Activated naive CD8-positive, alpha-beta T cell treated with anti-CD3 and anti-CD28 coated beads, Interleukin-2, amount 10 ng/mL, durations not matched to agents 7 days and 5 days (primary cell): Measurements from ENCODE around the gene POMT2. TPM values are rescaled to one million over a fixed set of nuclear protein-coding genes. Genes with fewer than 3 reads are reported as not detected.
A peak's percentile ranks its signal among the peaks of the same experiment; 100 is the strongest.
"Not testable (repeated sequence)": the region's sequence is repeated elsewhere in the genome, so short reads cannot be mapped to it uniquely, and the experiment has no call there.

Experiments used
- ATAC-seq: fragments of 150-1000 bp; cut with Tn5 transposase; one replicate; pipeline ENCODE4 v1.10.0; 2021; ENCODE audit warnings: low read depth, moderate library complexity
- POLR2A ChIA-PET: fragments of 350-600 bp; sonication (Branson Sonifier 250); formaldehyde crosslinking; loops from one replicate; lab custom pipeline; 2021; ENCODE audit warnings: antibody characterized with exemption; lab: Charles Lee
- DNase-seq: peaks from one replicate; pipeline ENCODE4 v3.0.0; 2021
- H3K27ac Mint-ChIP-seq: one replicate; pipeline ENCODE4 v1.8.0; 2022; ENCODE audit warnings: mild to moderate bottlenecking, mixed read lengths
- H3K27me3 Mint-ChIP-seq: one replicate; pipeline ENCODE4 v1.8.0; 2022; ENCODE audit warnings: mild to moderate bottlenecking, moderate library complexity, mixed read lengths
- H3K36me3 Mint-ChIP-seq: one replicate; pipeline ENCODE4 v1.8.0; 2021; ENCODE audit warnings: mild to moderate bottlenecking, mixed read lengths
- H3K4me1 Mint-ChIP-seq: one replicate; pipeline ENCODE4 v1.8.0; 2021; ENCODE audit warnings: mixed read lengths
- H3K4me3 Mint-ChIP-seq: one replicate; pipeline ENCODE4 v1.8.0; 2022; ENCODE audit warnings: mild to moderate bottlenecking, moderate library complexity, mixed read lengths
- H3K9me3 Mint-ChIP-seq: one replicate; pipeline ENCODE4 v1.8.0; 2021; ENCODE audit warnings: mixed read lengths
- total RNA-seq, 2 experiments: library from RNA; stranded (reverse); gene quantifications; one replicate each; pipeline ENCODE4 v1.2.3, GENCODE V29; 2021

Gene POMT2
- total RNA-seq, 2 experiments from 2014 or later, result 9.3 to 10.6 TPM

DNA sequence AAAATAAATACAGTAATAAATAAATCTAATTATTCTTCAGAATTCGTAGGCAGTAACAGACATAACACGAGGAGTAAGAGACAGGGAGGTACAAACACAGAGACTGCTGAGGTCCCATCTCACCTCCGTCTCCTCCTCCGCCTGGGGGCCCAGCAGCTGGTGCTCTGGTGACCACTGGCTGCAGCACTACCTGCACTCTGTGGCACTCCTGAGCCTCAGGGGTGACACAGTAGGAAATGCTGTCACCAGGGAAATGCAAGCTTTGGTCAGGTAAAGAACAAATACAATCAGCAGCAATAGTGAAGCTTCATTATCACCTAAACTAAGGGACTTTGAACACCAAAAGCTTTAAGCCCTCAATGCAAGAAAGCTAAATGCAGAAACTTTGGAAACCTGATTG is 19.7 kb upstream of the POMT2 start:
- H3K36me3 Mint-ChIP-seq, result peaks cover 6% of the 10 kb centered on the region

DNA sequence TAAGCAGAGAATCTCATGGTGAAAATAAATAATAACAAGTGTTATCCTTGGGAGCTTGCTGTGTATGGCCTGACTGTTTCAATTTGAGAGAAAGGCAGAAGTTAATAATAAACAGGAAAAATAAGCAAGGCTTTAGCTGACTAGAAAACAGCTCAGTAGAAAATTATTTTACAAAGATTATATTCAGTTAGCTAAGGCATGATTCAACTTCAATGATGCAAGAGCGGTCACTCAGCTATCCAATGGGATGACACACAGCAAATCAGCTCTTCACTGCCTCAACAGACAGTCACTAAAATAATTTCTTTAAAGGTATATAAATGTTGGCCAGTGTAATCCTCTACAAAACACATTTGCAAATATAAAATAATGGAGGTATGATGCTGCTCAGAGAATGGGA is 18.7 kb upstream of the POMT2 start:
- H3K4me3 Mint-ChIP-seq, result no peak overlapping the region
- H3K27ac Mint-ChIP-seq, result no peak overlapping the region

More for the DNA sequence above, 19.7 kb upstream of the POMT2 start:
- POLR2A ChIA-PET, result no interaction called here
- Mint-ChIP-seq H3K27me3 (no peaks in the 10 kb centered on the region), H3K27ac (no peak overlapping the region), H3K4me3 (no peak overlapping the region), H3K4me1 (peaks cover 4% of the 10 kb centered on the region), H3K9me3 (no peaks in the 10 kb centered on the region)
- ATAC-seq, result no peak
- DNase-seq, result no peak

GRCh38 chr14:77338302-77338701 is 17.6 kb upstream of the POMT2 start:
- H3K27ac Mint-ChIP-seq, result no peak overlapping the region
- no peak for ATAC-seq

More for the DNA sequence above, 18.7 kb upstream of the POMT2 start:
- Mint-ChIP-seq H3K36me3 (peaks cover 6% of the 10 kb centered on the region), H3K4me1 (peaks cover 4% of the 10 kb centered on the region), H3K9me3 (no peaks in the 10 kb centered on the region), H3K27me3 (no peaks in the 10 kb centered on the region)
- POLR2A ChIA-PET, result no interaction called here
- DNase-seq (no peak), ATAC-seq (no peak)

DNA sequence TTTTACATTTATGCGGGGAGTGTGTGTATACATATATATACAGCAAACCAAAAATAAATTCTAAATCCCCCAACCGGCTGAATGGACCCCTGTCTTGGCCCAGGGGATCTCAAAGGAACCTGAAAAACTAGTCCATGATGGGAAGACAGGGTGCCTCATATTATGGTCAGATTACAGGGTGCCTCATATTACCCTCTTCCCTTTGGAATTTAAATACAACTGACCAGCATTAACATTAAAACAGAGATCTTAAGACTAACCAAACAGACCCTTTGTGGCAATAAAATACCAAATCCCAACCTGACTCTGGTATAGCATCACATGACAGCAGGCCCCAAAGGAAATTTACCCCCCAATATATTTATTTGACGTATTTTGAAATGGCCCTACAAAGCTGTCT is 17.2 kb upstream of the POMT2 start:
- ATAC-seq, result no peak
- Mint-ChIP-seq H3K9me3 (no peaks in the 10 kb centered on the region), H3K4me1 (peaks cover 4% of the 10 kb centered on the region), H3K27ac (no peak overlapping the region), H3K27me3 (no peaks in the 10 kb centered on the region), H3K36me3 (peaks cover 6% of the 10 kb centered on the region), H3K4me3 (no peak overlapping the region)
- POLR2A ChIA-PET, result no interaction called here
- no peak for DNase-seq

More at GRCh38 chr14:77338302-77338701, 17.6 kb upstream of the POMT2 start:
- H3K36me3 Mint-ChIP-seq, result peaks cover 6% of the 10 kb centered on the region
- POLR2A ChIA-PET, result no interaction called here
- peaks cover 4% of the 10 kb centered on the region for H3K4me1 Mint-ChIP-seq
- no peak for DNase-seq
- no peak overlapping the region for H3K4me3 Mint-ChIP-seq
- no peaks in the 10 kb centered on the region for H3K9me3 Mint-ChIP-seq
- H3K27me3 Mint-ChIP-seq, result no peaks in the 10 kb centered on the region

DNA sequence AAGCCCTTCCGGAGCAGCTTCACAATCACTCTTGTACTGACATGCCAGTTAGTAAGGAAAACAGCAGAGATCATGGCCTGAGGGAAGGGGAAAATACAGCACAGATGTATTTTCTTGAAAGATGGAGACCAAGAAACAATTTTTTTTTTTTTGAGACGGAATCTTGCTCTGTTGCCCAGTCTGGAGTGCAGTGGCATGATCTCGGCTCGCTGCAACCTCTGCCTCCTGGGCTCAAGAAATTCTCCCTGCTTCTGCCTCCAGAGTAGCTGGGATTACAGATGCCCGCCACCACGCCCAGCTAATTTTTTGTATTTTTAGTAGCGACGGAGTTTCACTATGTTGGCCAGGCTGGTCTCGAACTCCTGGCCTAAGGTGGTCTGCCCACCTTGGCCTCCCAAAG is 16.6 kb upstream of the POMT2 start:
- H3K36me3 Mint-ChIP-seq, H3K4me1 Mint-ChIP-seq, DNase-seq, H3K27ac Mint-ChIP-seq, H3K9me3 Mint-ChIP-seq, POLR2A ChIA-PET, H3K4me3 Mint-ChIP-seq, H3K27me3 Mint-ChIP-seq, ATAC-seq: not testable (repeated sequence)

DNA sequence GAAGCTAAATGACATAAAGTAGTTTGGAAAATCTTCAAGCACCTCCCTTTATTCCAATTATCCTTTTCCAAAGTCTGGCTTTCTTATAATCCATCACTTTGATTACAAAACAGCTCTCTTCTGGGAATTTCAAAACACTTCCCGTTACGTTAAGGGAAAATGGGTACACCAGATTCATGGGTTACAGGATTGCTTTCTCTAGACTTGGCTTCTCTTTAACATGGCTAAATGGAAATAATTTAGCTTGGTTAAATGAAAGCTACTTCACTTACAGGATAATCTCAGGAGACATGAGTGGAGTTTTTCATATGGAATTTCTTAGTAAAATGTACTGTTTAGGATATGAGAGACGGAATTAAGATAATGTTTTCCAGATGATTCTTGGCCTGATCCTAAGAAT is 14.9 kb upstream of the POMT2 start:
- Mint-ChIP-seq H3K9me3 (no peaks in the 10 kb centered on the region), H3K36me3 (peaks cover 3% of the 10 kb centered on the region), H3K4me3 (no peak overlapping the region), H3K27ac (no peak overlapping the region), H3K4me1 (peaks cover 4% of the 10 kb centered on the region), H3K27me3 (no peaks in the 10 kb centered on the region)
- ATAC-seq, result no peak
- no peak for DNase-seq
- POLR2A ChIA-PET, result no interaction called here

GRCh38 chr14:77329872-77330271 is 9.2 kb upstream of the POMT2 start:
- no peak for ATAC-seq
- Mint-ChIP-seq H3K27ac (no peak overlapping the region), H3K9me3 (no peaks in the 10 kb centered on the region), H3K4me1 (no peaks in the 10 kb centered on the region), H3K36me3 (no peaks in the 10 kb centered on the region), H3K27me3 (no peaks in the 10 kb centered on the region), H3K4me3 (no peak overlapping the region)
- no peak for DNase-seq
- POLR2A ChIA-PET, result interaction anchor here (1.2 kb wide), 1 partner anchor 9 kb away, joined by 4 read pairs; the partner anchor contains the start of genes GSTZ1 and POMT2

DNA sequence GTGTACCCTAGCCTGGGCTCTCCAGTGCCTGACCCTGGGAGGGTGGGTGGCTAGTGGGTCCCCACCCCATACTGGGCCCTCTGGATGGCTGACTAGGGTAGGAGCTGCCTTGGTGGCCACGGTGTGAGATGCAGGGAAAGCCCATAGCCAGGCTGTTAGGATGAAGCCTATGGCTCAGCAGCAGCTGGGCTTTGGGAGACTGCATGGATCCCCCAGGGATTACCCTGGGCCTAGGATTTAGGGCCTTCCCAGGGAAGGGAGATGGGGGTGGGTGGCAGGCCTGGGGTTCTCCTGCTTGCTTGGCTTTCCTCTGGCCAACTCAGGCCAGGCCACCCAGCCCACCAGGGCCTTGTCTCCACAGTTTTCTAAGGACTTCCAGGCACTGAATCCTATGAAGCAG is 6.4 kb upstream of the POMT2 start:
- peaks cover 6% of the 10 kb centered on the region for H3K4me1 Mint-ChIP-seq
- H3K27ac Mint-ChIP-seq, result no peak overlapping the region
- POLR2A ChIA-PET, result no interaction called here
- H3K36me3 Mint-ChIP-seq, result no peaks in the 10 kb centered on the region
- H3K9me3 Mint-ChIP-seq, result no peaks in the 10 kb centered on the region
- ATAC-seq (no peak), DNase-seq (no peak)
- H3K27me3 Mint-ChIP-seq, result no peaks in the 10 kb centered on the region
- H3K4me3 Mint-ChIP-seq, result no peak overlapping the region

DNA sequence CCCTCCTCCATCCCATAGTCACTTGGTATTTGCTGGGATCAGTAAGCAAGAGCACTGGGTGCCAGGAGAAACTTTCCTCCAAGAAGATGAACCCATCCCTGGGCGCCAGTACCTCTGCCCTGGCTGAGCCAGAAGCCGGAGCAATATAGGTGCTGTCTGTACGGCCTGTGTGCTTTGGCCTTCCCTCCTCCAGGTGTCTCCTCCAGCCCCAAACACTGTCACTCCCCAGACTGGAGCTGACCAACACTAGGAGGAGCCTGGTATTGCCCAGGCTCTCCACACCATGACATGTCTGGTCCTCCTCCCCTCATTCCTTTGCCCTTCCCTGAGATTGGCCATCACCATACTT is 5.0 kb upstream of the POMT2 start:
- H3K27ac Mint-ChIP-seq, result no peak overlapping the region
- no peaks in the 10 kb centered on the region for H3K9me3 Mint-ChIP-seq
- H3K36me3 Mint-ChIP-seq, result no peaks in the 10 kb centered on the region
- H3K27me3 Mint-ChIP-seq, result no peaks in the 10 kb centered on the region
- POLR2A ChIA-PET, result no interaction called here
- H3K4me1 Mint-ChIP-seq, result peaks cover 10% of the 10 kb centered on the region
- no peak for DNase-seq
- ATAC-seq, result no peak
- H3K4me3 Mint-ChIP-seq, result no peak overlapping the region

DNA sequence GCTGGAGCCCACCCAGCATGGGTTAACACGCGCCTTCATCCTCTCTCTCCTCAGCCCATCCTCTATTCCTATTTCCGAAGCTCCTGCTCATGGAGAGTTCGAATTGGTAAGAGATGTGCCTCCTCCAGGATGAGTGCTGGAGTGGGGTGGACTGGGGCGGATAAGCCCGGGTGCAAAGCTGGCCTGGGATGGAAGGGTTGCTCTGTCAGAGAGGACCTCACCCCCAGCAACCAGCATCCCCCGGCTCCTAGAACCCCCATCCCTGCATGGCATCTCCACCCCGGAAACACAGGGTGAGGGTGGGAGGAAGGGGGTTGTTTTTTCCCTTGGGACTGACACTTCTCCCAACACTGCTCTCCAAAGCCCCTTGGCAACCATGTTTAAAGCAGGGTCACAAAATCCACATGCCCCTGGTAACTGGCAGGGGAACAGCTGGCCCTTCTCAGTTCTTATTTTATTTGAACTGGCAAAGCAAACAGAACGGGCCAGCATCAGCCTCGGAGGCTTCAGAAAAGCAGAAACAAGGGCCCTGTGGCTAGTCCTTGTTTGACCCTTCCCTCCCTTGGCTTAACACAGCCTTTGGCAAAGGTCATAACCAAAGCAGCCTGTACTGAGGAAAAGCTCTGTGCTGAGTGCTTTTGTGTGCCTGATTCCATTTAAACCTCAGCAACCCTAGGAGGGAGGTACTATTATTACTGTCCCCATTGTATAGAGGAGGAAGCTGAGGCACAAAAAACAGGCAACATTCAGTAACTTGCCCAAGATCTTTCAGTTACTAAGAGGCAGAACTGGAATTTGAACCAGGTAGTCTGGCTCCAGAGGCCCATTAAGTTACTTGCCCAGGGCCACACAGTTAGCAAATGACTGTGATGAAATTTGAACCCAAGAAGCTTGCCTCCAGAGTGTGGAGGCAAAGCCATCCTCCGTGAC is 4.4 kb upstream of the POMT2 start:
- Mint-ChIP-seq H3K27me3 (no peaks in the 10 kb centered on the region), H3K27ac (no peak overlapping the region), H3K4me1 (peaks cover 11% of the 10 kb centered on the region), H3K36me3 (no peaks in the 10 kb centered on the region), H3K4me3 (no peak overlapping the region), H3K9me3 (no peaks in the 10 kb centered on the region)
- no peak for DNase-seq
- POLR2A ChIA-PET, result no interaction called here
- ATAC-seq, result no peak

DNA sequence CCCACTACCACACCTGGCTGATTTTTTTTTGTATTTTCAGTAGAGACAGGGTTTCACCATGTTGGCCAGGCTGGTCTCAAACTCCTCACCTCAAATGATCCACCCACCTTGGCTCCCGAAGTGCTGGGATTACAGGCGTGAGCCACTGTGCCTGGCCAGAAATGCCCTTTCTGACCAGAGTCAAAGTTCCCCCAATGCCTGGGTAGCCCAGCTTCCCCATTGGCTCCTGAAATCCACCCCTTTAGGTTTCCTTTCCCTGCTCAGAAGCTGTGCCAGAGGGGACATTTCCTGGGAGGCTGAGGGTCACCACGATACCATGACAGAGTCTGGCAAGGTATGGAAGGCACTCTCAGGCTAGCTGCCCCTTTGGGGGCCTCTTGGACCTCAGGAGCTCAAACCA is 3.6 kb upstream of the POMT2 start:
- Mint-ChIP-seq H3K27ac (no peak overlapping the region), H3K27me3 (no peaks in the 10 kb centered on the region), H3K4me1 (peaks cover 15% of the 10 kb centered on the region), H3K36me3 (no peaks in the 10 kb centered on the region), H3K9me3 (no peaks in the 10 kb centered on the region), H3K4me3 (no peak overlapping the region)
- DNase-seq (no peak), ATAC-seq (no peak)
- POLR2A ChIA-PET, result no interaction called here

DNA sequence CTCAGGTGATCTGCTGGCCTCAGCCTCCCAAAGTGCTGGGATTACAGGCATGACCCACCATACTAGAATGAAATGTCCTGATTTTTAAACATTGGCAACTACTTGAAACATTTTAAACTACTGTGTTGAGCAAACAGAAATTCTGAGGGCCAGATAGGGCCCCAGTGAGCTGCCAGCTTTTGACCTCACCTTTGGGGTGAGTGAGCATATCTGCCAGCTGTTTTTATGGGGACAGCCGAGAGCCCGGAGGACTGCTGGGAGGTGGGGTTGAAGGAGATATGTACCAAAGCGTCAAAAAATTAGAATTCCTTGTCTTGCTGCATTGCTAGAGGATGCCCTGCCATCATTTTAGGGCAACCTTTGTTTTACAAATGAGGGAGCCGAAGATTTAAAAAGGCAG is 2.9 kb upstream of the POMT2 start:
- Mint-ChIP-seq H3K27ac (no peak overlapping the region), H3K4me3 (no peak overlapping the region), H3K9me3 (no peaks in the 10 kb centered on the region), H3K36me3 (no peaks in the 10 kb centered on the region), H3K4me1 (peaks cover 15% of the 10 kb centered on the region), H3K27me3 (no peaks in the 10 kb centered on the region)
- DNase-seq, result no peak
- POLR2A ChIA-PET, result no interaction called here
- ATAC-seq, result no peak

GRCh38 chr14:77322951-77323350 is 2.3 kb upstream of the POMT2 start:
- POLR2A ChIA-PET, result no interaction called here
- Mint-ChIP-seq H3K4me3 (no peak overlapping the region), H3K36me3 (no peaks in the 10 kb centered on the region), H3K4me1 (peaks cover 15% of the 10 kb centered on the region), H3K27me3 (no peaks in the 10 kb centered on the region), H3K9me3 (no peaks in the 10 kb centered on the region), H3K27ac (no peak overlapping the region)
- DNase-seq (no peak), ATAC-seq (no peak)

GRCh38 chr14:77322250-77322902 is 1.7 kb upstream of the POMT2 start:
- H3K36me3 Mint-ChIP-seq, result no peaks in the 10 kb centered on the region
- ATAC-seq (no peak), DNase-seq (no peak)
- peaks cover 15% of the 10 kb centered on the region for H3K4me1 Mint-ChIP-seq
- peak overlapping the region; percentile 99 for H3K27ac Mint-ChIP-seq
- POLR2A ChIA-PET, result interaction anchor here (1.4 to 2.3 kb wide), 3 partner anchors 20 to 136 kb away, joined by 3 to 23 read pairs (median 14); partner anchors contain the start of genes AHSA1, SAMD15, TMED8 and VIPAS39
- no peaks in the 10 kb centered on the region for H3K27me3 Mint-ChIP-seq
- H3K9me3 Mint-ChIP-seq, result no peaks in the 10 kb centered on the region
- H3K4me3 Mint-ChIP-seq, result peak overlapping the region; percentile 95
